Osteoblast (primary cell): ENCODE results near the gene TPP1. TPM values are rescaled to one million over a fixed set of nuclear protein-coding genes. Genes with fewer than 3 reads are reported as not detected.

Source experiments
- DNase-seq: peaks from one replicate; pipeline ENCODE4 v3.0.0; 2011; ENCODE audit warnings: low spot score, mixed read lengths; ENCODE audit not compliant: insufficient read length; ENCODE audit errors: missing footprints
- H2AFZ ChIP-seq: 2 replicates; pipeline ENCODE4 v1.6.0; 2011; ENCODE audit warnings: mild to moderate bottlenecking, low read length
- H3K27ac ChIP-seq: 2 replicates; pipeline ENCODE4 v1.5.1; 2011; ENCODE audit warnings: mild to moderate bottlenecking, low read depth, low read length, moderate library complexity
- H3K27me3 ChIP-seq: 2 replicates; pipeline ENCODE4 v1.6.0; 2012; ENCODE audit warnings: mild to moderate bottlenecking, control low read depth, inconsistent platforms, low read length, moderate library complexity; ENCODE audit not compliant: insufficient read depth
- H3K36me3 ChIP-seq: 2 replicates; pipeline ENCODE4 v1.5.1; 2011; ENCODE audit warnings: mild to moderate bottlenecking, low read length, control low read depth, moderate library complexity; ENCODE audit not compliant: insufficient read depth
- H3K4me1 ChIP-seq: 2 replicates; pipeline ENCODE4 v1.5.1; 2011; ENCODE audit warnings: mild to moderate bottlenecking, low read length, control low read depth, moderate library complexity; ENCODE audit not compliant: insufficient read depth
- H3K4me2 ChIP-seq: 2 replicates; pipeline ENCODE4 v1.6.0; 2011; ENCODE audit warnings: mild to moderate bottlenecking, low read length; ENCODE audit not compliant: insufficient read depth
- H3K4me3 ChIP-seq: fragments of 200-600 bp; sonication (generic); 3 replicates; pipeline ENCODE4 v1.5.1; 2012; ENCODE audit warnings: mild to moderate bottlenecking, low read length, inconsistent platforms; ENCODE audit not compliant: insufficient read depth
- H3K79me2 ChIP-seq: 2 replicates; pipeline ENCODE4 v1.6.0; 2012; ENCODE audit warnings: mild to moderate bottlenecking, low read length, control low read depth, inconsistent platforms; ENCODE audit not compliant: insufficient read depth
- H3K9me3 ChIP-seq: 2 replicates; pipeline ENCODE4 v1.5.1; 2011; ENCODE audit warnings: low read depth, low read length, control low read depth
- H4K20me1 ChIP-seq: 2 replicates; pipeline ENCODE4 v1.6.0; 2012; ENCODE audit warnings: mild to moderate bottlenecking, low read length, control low read depth; ENCODE audit not compliant: insufficient read depth
- CTCF ChIP-seq: IDR thresholded peaks from 2 replicates; pipeline ENCODE4 v1.5.1; 2011; ENCODE audit warnings: mild to moderate bottlenecking, low read depth, low read length, moderate library complexity; ENCODE audit errors: extremely low read depth
- total RNA-seq: library from RNA; depleted of rRNA; stranded (reverse); fragments of >200 nt; gene quantifications from 2 replicates; pipeline ENCODE4 v1.2.3, GENCODE V29; 2012

TPP1 gene
- total RNA-seq, 1 donor, result 127 TPM

GRCh38 chr11:6647836-6648235 lies 28.6 kb upstream of the TPP1 start:
- Histone ChIP-seq H3K36me3 (no peaks in the 10 kb centered on the region), H3K4me3 (no peak overlapping the region), H3K4me1 (peaks cover 12% of the 10 kb centered on the region), H3K27me3 (peaks cover 81% of the 10 kb centered on the region), H3K9me3 (no peaks in the 10 kb centered on the region), H3K27ac (no peak overlapping the region), H3K4me2 (no peak overlapping the region), H3K79me2 (no peaks in the 10 kb centered on the region), H4K20me1 (no peaks in the 10 kb centered on the region), H2AFZ (no peak overlapping the region)
- TF ChIP-seq CTCF, result no peak
- no peak for DNase-seq

GRCh38 chr11:6646918-6647679 lies 27.9 kb upstream of the TPP1 start:
- H3K27me3 ChIP-seq, result peaks cover 76% of the 10 kb centered on the region
- no peaks in the 10 kb centered on the region for H4K20me1 ChIP-seq
- H3K4me2 ChIP-seq, result no peak overlapping the region
- no peak overlapping the region for H3K4me3 ChIP-seq
- TF ChIP-seq CTCF, result no peak
- no peak for DNase-seq
- H3K27ac ChIP-seq, result no peak overlapping the region
- H3K36me3 ChIP-seq, result no peaks in the 10 kb centered on the region
- no peak overlapping the region for H2AFZ ChIP-seq
- H3K9me3 ChIP-seq, result no peaks in the 10 kb centered on the region
- H3K4me1 ChIP-seq, result peaks cover 12% of the 10 kb centered on the region
- no peaks in the 10 kb centered on the region for H3K79me2 ChIP-seq

- no peaks in the 10 kb centered on the region for H3K36me3 ChIP-seq
- H3K79me2 ChIP-seq, result no peaks in the 10 kb centered on the region
- no peaks in the 10 kb centered on the region for H3K9me3 ChIP-seq
- DNase-seq, result no peak
- H4K20me1 ChIP-seq, result no peaks in the 10 kb centered on the region
- no peak overlapping the region for H3K27ac ChIP-seq
- H3K4me3 ChIP-seq, result peak overlapping the region; percentile 43
- peak overlapping the region; percentile 84 for H2AFZ ChIP-seq
- H3K4me2 ChIP-seq, result peak overlapping the region; percentile 74
- TF ChIP-seq CTCF, result no peak
- H3K27me3 ChIP-seq, result peaks cover 73% of the 10 kb centered on the region
- H3K4me1 ChIP-seq, result peaks cover 12% of the 10 kb centered on the region
Observed at GRCh38 chr11:6646576-6646917, 27.3 kb upstream of the TPP1 start.

GRCh38 chr11:6646071-6646470 lies 26.8 kb upstream of the TPP1 start:
- Histone ChIP-seq H3K9me3 (no peaks in the 10 kb centered on the region), H3K36me3 (no peaks in the 10 kb centered on the region), H3K27ac (no peak overlapping the region), H4K20me1 (no peaks in the 10 kb centered on the region), H3K79me2 (no peaks in the 10 kb centered on the region), H2AFZ (peak overlapping the region; percentile 84), H3K4me1 (peaks cover 12% of the 10 kb centered on the region), H3K4me3 (peak overlapping the region; percentile 43), H3K27me3 (peaks cover 69% of the 10 kb centered on the region), H3K4me2 (peak overlapping the region; percentile 74)
- peak; percentile 95 for DNase-seq
- TF ChIP-seq CTCF, result no peak
